ENCODE results near the gene RPL13. TPM values are rescaled to one million over a fixed set of nuclear protein-coding genes. Genes with fewer than 3 reads are reported as not detected.

RPL13 gene
- total and polyA plus RNA-seq, 7 donors = 3,641 to 19,173 (median 7,437) TPM

- no peaks in the 10 kb centered on the region for H3K9me3 ChIP-seq
- H3K27ac ChIP-seq = no peak overlapping the region
- peaks cover 0 to 7% (median 0%) of the 10 kb centered on the region in 3 donors for H3K27me3 ChIP-seq
- peaks cover 16 to 39% (median 28%) of the 10 kb centered on the region in 4 donors for H3K36me3 ChIP-seq
- no peak for DNase-seq
- H3K4me1 ChIP-seq = peaks cover 0 to 53% (median 41%) of the 10 kb centered on the region in 4 donors
- intact Hi-C loops (cut with DNase I) = loop anchor here (5.0 kb wide), 1 partner anchor 72 kb away; the partner anchor contains the start of gene ANKRD11
- H3K4me3 ChIP-seq = no peak overlapping the region
- 43 to 72% methylated on average over 12 of the region's 12 CpGs for WGBS, 2 donors
- TF ChIP-seq, protein P1, sequence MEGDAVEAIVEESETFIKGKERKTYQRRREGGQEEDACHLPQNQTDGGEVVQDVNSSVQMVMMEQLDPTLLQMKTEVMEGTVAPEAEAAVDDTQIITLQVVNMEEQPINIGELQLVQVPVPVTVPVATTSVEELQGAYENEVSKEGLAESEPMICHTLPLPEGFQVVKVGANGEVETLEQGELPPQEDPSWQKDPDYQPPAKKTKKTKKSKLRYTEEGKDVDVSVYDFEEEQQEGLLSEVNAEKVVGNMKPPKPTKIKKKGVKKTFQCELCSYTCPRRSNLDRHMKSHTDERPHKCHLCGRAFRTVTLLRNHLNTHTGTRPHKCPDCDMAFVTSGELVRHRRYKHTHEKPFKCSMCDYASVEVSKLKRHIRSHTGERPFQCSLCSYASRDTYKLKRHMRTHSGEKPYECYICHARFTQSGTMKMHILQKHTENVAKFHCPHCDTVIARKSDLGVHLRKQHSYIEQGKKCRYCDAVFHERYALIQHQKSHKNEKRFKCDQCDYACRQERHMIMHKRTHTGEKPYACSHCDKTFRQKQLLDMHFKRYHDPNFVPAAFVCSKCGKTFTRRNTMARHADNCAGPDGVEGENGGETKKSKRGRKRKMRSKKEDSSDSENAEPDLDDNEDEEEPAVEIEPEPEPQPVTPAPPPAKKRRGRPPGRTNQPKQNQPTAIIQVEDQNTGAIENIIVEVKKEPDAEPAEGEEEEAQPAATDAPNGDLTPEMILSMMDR (IDR thresholded peaks at IDR 0.05) = no peak
- TF ChIP-seq POLR2A (IDR thresholded peaks at IDR 0.05) (no peak), EP300 (IDR thresholded peaks at IDR 0.05) (no peak), POLR2AphosphoS5 (IDR thresholded peaks at IDR 0.05) (no peak)
Observed at GRCh38 chr16:89563639-89564392, 3.3 kb downstream of the RPL13 start.

DNA sequence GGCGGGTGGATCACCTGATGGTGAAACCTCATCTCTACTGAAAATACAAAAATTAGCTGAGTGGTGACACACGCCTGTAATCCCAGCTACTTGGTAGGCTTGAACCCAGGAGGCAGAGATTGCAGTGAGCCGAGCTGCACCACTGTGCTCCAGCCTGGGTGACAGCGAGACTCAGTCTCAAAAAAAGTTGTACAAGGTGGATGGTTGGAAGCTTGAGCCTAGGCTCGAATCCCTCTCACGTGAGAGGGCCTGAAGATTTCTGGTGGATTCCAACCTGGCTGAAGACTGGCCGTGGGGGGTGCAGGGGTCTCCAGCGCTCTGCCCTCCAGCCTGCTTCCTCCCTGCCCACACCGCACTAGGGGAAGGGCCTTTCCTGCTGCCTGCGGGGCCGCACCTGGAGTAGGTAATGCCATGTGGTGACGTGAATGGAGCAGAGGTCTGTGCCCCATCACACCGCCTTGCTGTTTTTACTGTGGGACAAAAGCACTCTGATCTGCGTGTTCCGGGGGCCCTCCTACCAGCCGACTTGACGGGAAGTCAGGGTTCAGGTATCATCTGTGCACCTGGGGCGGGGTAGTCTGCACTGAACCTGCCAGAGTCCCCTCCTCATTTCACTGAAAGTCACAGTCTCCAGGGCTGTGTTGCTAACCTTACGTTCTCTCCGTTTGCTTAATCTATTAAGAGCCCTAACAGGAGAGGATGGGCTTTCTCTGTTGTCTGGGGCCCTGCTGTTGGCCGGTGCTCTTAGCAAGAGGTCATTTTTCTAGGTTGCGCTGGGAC lies 4.2 kb downstream of the RPL13 start:
- Histone ChIP-seq H3K27me3 (peaks cover 0 to 15% (median 8%) of the 10 kb centered on the region in 3 donors), H3K36me3 (peaks cover 16 to 39% (median 28%) of the 10 kb centered on the region in 4 donors), H3K9me3 (no peaks in the 10 kb centered on the region), H3K27ac (no peak overlapping the region), H3K4me1 (peaks cover 0 to 48% (median 36%) of the 10 kb centered on the region in 4 donors), H3K4me3 (no peak overlapping the region)
- WGBS, 2 donors = 41 to 70% methylated on average over 22 of the region's 22 CpGs
- DNase-seq = no peak
- no peak for TF ChIP-seq EP300 (IDR thresholded peaks at IDR 0.05)
- TF ChIP-seq POLR2AphosphoS5 (IDR thresholded peaks at IDR 0.05) = peak in 1 of 4 donors; percentile 6
- intact Hi-C loops (cut with DNase I) = loop anchor here (5.0 kb wide), 1 partner anchor 72 kb away; the partner anchor contains the start of gene ANKRD11

DNA sequence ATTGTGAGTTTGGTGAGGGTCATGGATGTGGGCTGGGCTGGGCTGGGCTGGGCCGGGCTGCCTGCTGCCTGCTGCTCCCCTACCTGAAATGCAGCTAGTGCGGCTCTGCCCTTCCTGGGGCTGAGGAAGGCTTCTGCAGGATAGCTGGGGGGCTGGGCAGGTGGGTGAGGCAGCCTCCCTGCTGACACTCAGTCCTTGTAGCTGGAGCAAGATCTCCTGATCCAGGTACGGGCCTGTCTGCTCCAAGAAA lies 4.7 kb downstream of the RPL13 start:
- Histone ChIP-seq H3K9me3 (no peaks in the 10 kb centered on the region), H3K27me3 (peaks cover 0 to 21% (median 13%) of the 10 kb centered on the region in 3 donors), H3K4me1 (peaks cover 0 to 45% (median 33%) of the 10 kb centered on the region in 4 donors), H3K4me3 (peak overlapping the region in 1 of 4 donors; percentile 22), H3K36me3 (peaks cover 16 to 39% (median 28%) of the 10 kb centered on the region in 4 donors), H3K27ac (no peak overlapping the region)
- 12 to 42% methylated on average over 3 of the region's 3 CpGs for WGBS, 2 donors
- DNase-seq = no peak
- TF ChIP-seq POLR2A (IDR thresholded peaks at IDR 0.05) = no peak
- no peak for TF ChIP-seq EP300 (IDR thresholded peaks at IDR 0.05)
- no peak for TF ChIP-seq POLR2AphosphoS5 (IDR thresholded peaks at IDR 0.05)
- TF ChIP-seq, protein P1 (IDR thresholded peaks at IDR 0.05) = no peak
- intact Hi-C loops (cut with DNase I) = no loop called here

DNA sequence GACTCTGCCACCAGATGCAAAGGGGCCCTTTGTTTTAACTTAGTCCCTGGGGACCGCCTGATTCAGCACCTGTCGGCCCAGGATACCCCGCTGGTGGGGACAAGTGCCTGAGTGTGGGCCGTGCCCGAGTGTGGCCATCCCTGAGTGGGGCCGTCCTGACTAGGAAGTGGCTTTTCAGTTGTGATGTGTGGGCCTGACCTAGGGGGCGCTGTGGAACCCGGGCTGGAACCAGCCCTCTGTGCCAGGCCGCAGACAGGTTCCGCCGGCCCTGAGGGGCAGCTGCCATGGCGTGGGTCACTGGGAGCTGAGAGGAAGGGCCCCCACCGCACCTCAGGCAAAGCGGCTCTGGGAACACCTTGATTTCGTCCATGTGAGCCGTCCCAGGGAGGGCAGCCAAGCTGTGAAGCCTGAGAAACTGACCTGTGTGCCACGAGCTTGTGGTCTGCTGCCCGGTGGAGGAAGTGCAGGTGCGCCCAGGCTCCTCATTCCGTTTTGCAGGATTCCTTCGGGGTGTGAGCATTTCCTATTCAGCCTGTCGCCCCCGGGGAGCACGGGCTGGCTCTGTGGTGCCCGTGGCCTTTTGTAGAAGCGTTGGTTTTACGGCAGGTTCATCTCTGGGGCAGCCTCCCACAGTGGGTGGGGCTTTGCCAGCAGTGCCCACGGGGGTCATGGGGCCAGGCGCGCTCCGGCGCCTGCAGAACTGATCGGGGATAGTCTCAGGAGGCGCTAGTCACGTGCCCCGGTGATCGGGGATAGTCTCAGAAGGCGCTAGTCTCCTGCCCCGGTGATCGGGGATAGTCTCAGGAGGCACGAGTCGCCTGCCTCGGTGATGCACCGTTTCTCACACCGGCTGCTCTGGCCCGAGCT lies 5.3 kb downstream of the RPL13 start:
- peak overlapping the region in 3 of 4 donors; percentile 4 to 22 (median 15) for H3K4me3 ChIP-seq
- no peaks in the 10 kb centered on the region for H3K9me3 ChIP-seq
- H3K27me3 ChIP-seq = peaks cover 0 to 25% (median 17%) of the 10 kb centered on the region in 3 donors
- peak overlapping the region in 2 of 4 donors; percentile 6 to 51 for H3K27ac ChIP-seq
- TF ChIP-seq EP300 (IDR thresholded peaks at IDR 0.05) (no peak), POLR2A (IDR thresholded peaks at IDR 0.05) (no peak), POLR2AphosphoS5 (IDR thresholded peaks at IDR 0.05) (peak in 2 of 4 donors; percentile 55 to 56)
- TF ChIP-seq, protein P1 (IDR thresholded peaks at IDR 0.05) = peak in 3 of 4 experiments; percentile 24 to 30 (median 28)
- H3K4me1 ChIP-seq = peaks cover 0 to 45% (median 33%) of the 10 kb centered on the region in 4 donors
- WGBS, 2 donors = 2 to 5% methylated on average over 46 of the region's 46 CpGs
- DNase-seq = no peak
- peaks cover 16 to 39% (median 28%) of the 10 kb centered on the region in 4 donors for H3K36me3 ChIP-seq
- intact Hi-C loops (cut with DNase I) = no loop called here

Data from sigmoid colon (tissue), 7 donors.